DMS79 (cell line): ENCODE results near the gene KARS1.
A peak's percentile ranks its signal among the peaks of the same experiment; 100 is the strongest.

Experiments used
- DNase-seq: peaks from one replicate; lab custom pipeline; 2025; lab: John Stamatoyannopoulos, UW

Gene KARS1

DNA sequence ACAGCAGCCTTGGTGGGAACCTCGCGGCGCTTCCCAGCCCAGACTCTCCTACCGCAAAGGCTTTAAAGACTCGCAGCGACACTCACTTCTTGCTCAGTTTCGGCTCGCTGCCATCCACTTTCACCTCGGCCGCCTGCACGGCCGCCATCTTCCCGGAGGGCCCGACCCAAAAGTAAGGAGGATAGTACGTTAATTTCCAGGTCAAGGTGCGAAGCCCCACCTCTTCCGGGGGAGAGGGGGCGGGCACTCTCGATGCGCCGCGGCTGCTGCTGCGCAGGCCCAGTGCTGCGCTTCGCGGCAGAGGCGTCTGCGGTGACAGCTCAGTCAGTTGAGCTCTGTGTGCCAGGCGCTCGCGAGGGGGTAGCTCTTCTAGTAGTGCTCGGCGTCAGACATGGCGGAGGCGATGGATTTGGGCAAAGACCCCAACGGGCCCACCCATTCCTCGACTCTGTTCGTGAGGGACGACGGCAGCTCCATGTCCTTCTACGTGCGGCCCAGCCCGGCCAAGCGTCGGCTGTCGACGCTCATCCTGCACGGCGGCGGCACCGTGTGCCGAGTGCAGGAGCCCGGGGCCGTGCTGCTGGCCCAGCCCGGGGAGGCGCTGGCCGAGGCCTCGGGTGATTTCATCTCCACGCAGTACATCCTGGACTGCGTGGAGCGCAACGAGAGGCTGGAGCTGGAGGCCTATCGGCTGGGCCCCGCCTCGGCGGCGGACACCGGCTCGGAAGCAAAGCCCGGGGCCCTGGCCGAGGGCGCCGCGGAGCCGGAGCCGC, at the start of gene KARS1, which contains the start of gene TERF2IP:
KARS1 (minus strand) TSS at position 174 of the 773 bp plus-strand sequence; CDS start at position 148, 26 bp downstream.
TERF2IP (plus strand) TSS at position 282 of the 773 bp plus-strand sequence; CDS start at position 392, 110 bp downstream.
- peak; percentile 61 for DNase-seq

DNA sequence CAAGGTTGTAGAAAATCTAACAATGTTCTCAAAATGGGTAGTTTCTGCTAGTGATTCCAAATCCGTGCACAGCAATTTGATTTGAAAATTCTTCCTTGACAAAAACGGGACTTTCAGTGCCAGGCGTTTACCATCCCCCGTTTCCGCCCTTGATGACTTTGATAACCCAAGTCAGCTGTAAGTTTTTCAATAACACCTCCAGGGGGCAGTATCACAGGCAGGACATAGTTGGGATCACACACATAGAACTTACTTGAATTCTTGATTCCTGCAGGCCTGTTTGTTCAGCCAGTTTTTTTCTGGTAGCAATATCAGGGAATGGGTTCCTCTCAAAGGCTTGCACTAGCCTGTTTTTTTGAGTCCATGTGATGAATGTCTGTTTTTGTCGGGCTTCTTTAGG, 48.2 kb upstream of the KARS1 start:
- DNase-seq: no peak

DNA sequence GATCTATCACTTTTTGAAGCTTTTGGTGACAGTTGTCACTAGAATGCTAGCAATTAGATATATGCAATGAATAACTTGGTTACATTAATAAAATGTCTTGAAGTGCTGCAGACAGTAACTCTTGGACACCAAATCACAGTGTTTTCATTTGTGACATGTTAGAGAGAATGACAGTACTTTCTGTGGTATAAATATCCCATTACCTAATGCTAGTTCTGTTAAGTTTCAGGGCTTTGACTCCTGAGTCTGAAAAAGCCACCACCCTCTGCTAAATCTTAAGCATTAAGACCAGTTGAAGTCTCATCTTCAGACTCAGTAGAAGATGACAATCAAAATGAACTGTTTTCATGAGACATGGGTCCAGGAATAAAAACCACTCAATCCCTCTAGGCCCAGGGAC, 39.9 kb upstream of the KARS1 start:
- no peak for DNase-seq

DNA sequence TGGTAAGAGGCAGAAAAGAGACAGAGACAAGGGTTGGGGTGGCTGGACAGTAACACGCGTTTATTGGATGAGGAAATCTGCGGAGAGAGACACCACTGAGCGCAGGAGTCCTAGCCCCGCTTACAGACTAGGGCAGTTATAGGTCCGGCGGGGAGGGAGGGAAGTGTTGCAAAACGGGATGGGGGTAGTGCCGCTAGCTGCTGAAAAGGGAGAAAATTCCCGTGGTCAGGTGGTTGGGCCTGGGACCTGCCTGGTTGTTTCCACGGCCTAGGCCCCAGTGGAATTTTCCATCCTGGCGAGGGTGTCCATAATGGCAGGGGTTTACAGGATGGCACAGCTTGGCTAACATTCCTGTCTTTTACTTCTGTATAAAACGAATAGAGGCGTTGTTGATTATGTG, 34.8 kb upstream of the KARS1 start:
- DNase-seq: no peak

- no peak for DNase-seq
Observed at GRCh38 chr16:75679366-75679765, 31.9 kb upstream of the KARS1 start.

DNA sequence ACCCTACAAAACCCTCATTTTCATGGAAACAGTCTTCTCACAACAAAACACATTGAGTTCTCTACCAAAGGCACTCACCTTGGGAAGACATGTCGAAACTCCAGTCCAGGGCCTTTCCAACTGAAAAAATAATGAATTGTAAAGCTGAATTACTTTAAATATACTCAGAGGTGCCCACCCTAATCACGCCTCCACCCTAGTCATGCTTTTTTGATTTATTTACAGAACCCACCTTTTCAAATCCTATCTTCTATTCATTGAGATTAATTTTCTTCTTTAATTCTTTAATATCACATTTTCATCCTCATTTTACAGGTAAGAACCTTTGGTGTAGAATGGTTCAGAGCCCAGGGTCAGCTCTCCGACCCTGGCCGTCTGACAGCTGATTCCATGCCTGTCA, 29.4 kb upstream of the KARS1 start, which contains the start of gene CPHXL2:
CPHXL2 (minus strand) TSS at position 101 of the 400 bp plus-strand sequence; CDS start at position 91, 10 bp downstream.
- DNase-seq: no peak

- no peak for DNase-seq
Observed at GRCh38 chr16:75667503-75667902, 20.0 kb upstream of the KARS1 start.

DNA sequence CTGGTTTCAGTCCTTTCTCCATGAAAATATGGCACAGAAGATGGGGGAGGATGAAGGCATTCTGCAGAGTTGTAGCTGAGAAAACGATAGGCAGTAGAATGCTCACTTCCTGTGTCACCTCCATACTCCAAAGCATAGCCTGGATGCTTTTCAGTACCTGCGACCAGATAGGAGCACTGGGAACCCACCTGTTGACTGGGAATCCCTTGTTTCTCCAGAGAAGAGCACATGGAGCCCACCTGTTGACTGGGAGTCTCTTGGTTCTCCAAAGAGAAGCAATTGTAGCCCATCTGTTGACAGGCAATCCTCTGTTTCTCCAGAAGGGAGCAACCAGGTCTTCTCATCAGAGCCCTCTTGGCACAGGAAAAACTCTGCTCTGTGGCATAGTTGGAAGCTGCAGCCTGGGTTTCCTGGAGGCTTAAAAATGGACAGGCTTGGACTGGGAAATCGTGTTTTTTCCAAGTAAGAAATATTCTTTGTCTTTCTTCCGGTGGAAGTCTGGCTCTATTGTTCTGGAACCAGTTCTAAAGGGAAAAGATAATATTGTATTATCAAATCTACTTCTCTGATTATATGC, 13.3 kb upstream of the KARS1 start:
- DNase-seq: no peak

- DNase-seq: no peak
Observed at GRCh38 chr16:75660321-75660720, 12.9 kb upstream of the KARS1 start.

- DNase-seq: no peak
Observed at GRCh38 chr16:75658175-75658574, 10.7 kb upstream of the KARS1 start.

DNA sequence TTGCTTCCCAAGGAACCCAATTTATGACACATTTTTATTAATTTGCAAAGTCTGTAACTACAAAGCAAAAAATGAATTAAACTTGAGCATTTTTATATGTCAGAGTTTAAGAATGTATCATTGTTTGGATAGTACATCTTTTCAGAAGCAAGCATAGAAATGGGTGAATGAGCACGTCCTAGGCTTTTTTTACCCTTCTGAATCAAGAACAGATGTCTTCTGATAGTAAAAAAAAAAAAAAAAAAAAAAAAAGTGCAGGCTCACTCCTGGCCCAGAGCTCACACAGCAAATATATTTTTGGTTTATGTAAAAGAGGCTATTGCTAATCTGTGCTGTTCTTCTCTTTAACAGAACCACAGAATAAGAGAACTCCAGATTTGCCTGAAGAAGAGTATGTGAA, 6.5 kb upstream of the KARS1 start:
- no peak for DNase-seq

GRCh38 chr16:75648265-75649076, 1.0 kb upstream of the KARS1 start:
- peak; percentile 10 for DNase-seq

DNA sequence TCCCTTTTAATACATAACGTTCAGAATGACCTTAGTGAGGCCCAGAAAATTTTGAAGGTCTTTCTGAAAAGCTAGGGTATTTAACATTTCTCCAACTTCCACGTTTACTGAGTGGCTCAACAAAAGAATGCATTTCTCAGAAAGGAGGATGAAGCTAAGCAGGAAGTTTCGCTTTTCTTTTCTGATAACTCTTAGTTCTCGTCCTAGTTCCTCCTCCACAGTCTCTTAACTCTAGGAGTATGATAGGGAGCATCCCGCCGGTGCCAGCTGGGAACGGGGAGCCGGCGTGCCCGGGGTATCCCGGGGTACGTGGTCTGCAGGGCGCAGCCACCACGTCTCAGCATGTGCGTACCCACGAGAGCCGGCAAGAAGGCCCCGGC, 363 bp downstream of the KARS1 start:
- DNase-seq: no peak

GRCh38 chr16:75644240-75645012, 3.0 kb downstream of the KARS1 start:
- DNase-seq: no peak

- no peak for DNase-seq
Observed at GRCh38 chr16:75640598-75640997, 6.9 kb downstream of the KARS1 start.

GRCh38 chr16:75635036-75635435, 12.4 kb downstream of the KARS1 start:
- DNase-seq: no peak

GRCh38 chr16:75632857-75633256, 14.6 kb downstream of the KARS1 start:
- no peak for DNase-seq

DNA sequence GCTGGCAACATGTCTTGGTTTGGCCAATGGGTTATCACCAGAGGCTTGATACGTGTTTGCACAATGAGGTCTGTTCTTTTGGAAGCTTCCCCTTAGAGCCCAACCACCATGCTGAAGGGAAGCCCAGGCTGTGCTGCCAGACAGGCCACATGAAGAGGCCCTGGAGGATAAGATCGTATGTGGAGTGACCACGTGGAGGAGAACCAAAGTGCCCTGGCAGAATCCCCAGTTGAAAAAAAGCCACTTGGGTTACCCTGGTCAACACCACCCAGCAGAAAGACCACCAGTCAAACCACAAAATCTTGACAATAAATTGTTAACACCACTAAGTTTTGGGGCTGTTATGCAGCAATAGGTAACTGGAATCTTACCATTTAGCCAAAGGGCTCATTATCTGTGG, 17.4 kb downstream of the KARS1 start:
- no peak for DNase-seq

DNA sequence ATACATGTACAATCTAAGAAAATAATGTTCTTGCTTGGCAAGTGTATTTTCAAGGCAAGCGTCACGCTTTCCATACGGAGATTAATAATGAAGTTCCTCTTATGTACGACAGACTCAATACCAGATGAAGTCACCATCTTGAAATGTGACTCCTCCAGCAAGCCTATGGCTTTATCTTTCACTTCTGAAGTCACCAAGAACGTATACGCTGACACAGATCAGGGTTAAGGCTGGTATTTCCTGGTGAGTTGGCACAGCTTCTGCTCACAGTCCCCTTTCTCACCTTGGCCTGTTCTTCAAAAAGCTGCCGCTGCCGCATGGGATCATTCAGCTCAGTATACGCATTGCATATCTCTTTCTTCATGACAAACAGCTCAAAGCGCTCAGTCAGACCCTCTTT, 18.3 kb downstream of the KARS1 start:
- DNase-seq: no peak

DNA sequence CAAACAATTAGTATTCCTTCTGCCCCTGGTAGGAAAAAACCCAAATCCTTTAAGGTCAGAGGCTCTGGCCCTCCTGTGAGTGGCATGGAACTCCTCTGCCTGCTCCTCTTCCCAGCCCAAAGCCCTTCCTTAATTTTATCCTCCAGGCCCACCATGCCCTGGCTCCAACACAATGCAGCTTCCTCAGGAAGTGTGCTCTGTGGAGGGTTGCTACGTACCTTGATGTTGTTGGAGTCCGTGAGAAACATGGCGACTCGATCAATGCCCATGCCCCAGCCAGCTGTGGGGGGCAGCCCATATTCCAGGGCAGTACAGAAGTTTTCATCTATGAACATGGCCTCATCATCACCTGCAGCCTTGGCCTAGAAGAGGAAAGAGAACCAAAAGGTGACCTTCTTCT, 19.1 kb downstream of the KARS1 start:
- DNase-seq: no peak

DNA sequence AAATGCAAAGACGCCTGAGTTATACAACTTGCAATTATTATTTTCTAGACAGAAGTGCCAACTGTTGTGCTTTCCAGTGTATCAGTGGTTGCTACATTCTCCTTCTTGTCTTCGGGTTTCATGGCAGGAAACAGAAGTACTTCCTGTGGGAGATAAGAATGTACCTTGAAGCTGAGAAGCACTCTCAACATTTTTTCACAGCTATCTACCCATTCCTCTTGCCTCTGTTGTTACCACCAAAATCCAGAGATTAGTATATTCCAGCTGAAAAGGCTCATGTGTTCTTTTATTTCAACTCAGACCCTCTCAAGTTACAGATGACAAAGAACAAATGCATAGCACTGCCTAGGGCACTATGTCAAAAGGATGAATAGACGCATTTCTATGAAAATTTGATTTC, 19.6 kb downstream of the KARS1 start:
- DNase-seq: no peak

- no peak for DNase-seq
Observed at GRCh38 chr16:75626806-75627205, 20.7 kb downstream of the KARS1 start.
